PC-3 (cell line): ENCODE results near the gene TEX54.

ENCODE experiments used
- CTCF ChIP-seq: fragments of 300-600 bp; sonication (generic); conservative IDR thresholded peaks from 2 replicates; pipeline ENCODE4 v1.5.1; 2017; ENCODE audit warnings: antibody characterized with exemption, low read depth, mild to moderate bottlenecking, low read length
- EZH2 ChIP-seq: fragments of 300-600 bp; sonication (generic); IDR thresholded peaks from one replicate; pipeline ENCODE4 v1.6.1; 2017; ENCODE audit warnings: antibody characterized with exemption, mild to moderate bottlenecking, low read length; ENCODE audit not compliant: unreplicated experiment
- EZH2phosphoT487 ChIP-seq: fragments of 300-600 bp; sonication (generic); IDR thresholded peaks from 2 replicates; pipeline ENCODE4 v1.6.1; 2018; ENCODE audit warnings: mild to moderate bottlenecking, antibody characterized with exemption, low read length, borderline replicate concordance

GRCh38 chr11:62787005-62787759, 45.5 kb downstream of the TEX54 start, which contains the start of gene TMEM179B:
- TF ChIP-seq CTCF (peak; percentile 39; the same call in 1 of the 2 replicates), EZH2phosphoT487 (no peak), EZH2 (no peak)
